ENCODE results near the gene PPARGC1A. TPM values are rescaled to one million over a fixed set of nuclear protein-coding genes. Genes with fewer than 3 reads are reported as not detected.

Gene PPARGC1A
- total RNA-seq, 2 experiments from 2014 or later = not detected

DNA sequence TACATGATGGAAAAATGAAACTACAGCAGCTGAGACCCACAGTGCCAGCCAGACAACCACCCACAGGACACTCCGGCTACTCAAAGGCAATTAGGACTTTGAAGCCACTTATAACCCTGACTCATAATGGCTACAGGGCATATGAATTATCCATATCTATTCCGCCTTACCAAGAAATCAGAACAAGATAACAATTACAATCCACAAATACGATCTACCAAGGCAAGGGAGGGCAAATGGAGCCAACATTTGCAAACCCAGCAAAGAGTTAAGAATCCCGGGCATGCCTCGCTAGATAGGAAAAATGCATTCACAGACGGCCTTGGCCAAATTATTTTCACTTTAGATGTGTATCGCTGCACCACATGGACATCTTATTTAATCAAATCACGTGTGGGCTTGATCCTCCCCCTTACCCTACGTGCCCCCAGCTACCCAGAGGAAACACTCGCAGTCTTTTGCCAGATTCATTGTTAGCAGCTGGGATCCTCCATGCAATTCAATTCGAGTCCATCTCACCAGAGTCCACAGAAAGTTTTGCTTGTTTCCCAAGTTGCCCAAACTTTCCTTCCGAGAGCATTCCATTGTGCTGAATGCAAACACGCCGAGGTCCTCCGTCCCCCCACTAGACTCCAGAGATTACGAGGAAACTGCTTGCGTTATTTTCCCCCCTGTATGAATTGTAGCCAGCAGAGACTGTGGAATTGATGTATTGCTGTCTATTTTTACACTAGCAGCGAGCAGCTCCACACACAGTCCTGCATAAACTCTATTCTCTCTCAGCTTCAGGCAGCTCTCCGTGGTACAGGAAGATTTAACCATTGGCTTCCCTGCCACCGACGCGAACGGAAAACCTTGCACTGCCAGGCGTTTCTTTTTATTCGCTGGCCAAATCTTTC lies 1.2 kb downstream of the PPARGC1A start:
- DNase-seq (no peak), ATAC-seq (ENCODE audit: poor library complexity) (no peak)
- intact Hi-C loops (cut with DNase I, micrococcal nuclease) = loop anchor here in 1 of 2 experiments (5.0 kb wide), 1 partner anchor 51 kb away; no protein-coding TSS in a partner anchor
- H3K4me1 Mint-ChIP-seq (ENCODE audit: low read depth) = peaks cover 27% of the 10 kb centered on the region
- no peak overlapping the region for H3K27ac ChIP-seq (ENCODE audit: low read depth in 1 of 2, low read length in 2 of 2)
- POLR2A ChIA-PET = no interaction called here
- H3K36me3 Mint-ChIP-seq (ENCODE audit: low read depth) = no peaks in the 10 kb centered on the region
- CTCF ChIA-PET = no interaction called here
- peaks cover 0 to 4% of the 10 kb centered on the region in 2 experiments for H3K9me3 ChIP-seq (ENCODE audit: control insufficient read depth in 1 of 2, insufficient read depth in 1 of 2, low read length in 2 of 2)
- H3K9me3 Mint-ChIP-seq = no peaks in the 10 kb centered on the region
- peaks cover 5% of the 10 kb centered on the region for H3K4me1 ChIP-seq (ENCODE audit: insufficient read depth, low read length)
- TF ChIP-seq, protein P1, sequence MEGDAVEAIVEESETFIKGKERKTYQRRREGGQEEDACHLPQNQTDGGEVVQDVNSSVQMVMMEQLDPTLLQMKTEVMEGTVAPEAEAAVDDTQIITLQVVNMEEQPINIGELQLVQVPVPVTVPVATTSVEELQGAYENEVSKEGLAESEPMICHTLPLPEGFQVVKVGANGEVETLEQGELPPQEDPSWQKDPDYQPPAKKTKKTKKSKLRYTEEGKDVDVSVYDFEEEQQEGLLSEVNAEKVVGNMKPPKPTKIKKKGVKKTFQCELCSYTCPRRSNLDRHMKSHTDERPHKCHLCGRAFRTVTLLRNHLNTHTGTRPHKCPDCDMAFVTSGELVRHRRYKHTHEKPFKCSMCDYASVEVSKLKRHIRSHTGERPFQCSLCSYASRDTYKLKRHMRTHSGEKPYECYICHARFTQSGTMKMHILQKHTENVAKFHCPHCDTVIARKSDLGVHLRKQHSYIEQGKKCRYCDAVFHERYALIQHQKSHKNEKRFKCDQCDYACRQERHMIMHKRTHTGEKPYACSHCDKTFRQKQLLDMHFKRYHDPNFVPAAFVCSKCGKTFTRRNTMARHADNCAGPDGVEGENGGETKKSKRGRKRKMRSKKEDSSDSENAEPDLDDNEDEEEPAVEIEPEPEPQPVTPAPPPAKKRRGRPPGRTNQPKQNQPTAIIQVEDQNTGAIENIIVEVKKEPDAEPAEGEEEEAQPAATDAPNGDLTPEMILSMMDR (IDR thresholded peaks at IDR 0.05) = no peak
- H3K4me3 ChIP-seq (ENCODE audit: low read length) = no peak overlapping the region
- peaks cover 29% of the 10 kb centered on the region for H3K27me3 Mint-ChIP-seq
- H3K4me3 Mint-ChIP-seq = no peak overlapping the region
- H3K27me3 ChIP-seq (ENCODE audit: control insufficient read depth in 1 of 2, insufficient read depth in 2 of 2, low read length in 2 of 2) = no peaks in the 10 kb centered on the region
- H3K36me3 ChIP-seq (ENCODE audit: insufficient read depth, low read length) = no peaks in the 10 kb centered on the region
- H3K27ac Mint-ChIP-seq = no peak overlapping the region

DNA sequence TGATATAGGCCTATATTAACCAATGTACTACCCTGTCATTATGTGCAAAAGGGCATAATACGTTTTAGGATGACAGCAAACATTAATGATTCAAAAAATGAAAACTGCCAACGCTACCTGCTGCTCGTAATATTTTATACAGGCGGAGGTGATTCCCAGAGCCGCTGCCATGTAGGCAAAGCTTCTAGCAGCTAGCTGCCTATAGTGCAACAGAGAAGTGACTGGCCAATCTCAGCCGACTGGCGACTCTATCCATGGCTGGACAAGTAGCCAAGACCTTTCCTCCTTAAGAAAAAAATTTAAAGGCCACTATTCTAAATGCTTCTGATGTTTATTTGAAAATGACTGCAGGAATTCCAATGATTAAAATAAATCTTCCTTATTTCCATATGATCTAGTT lies 1.9 kb downstream of the PPARGC1A start:
- H3K27ac ChIP-seq (ENCODE audit: low read depth in 1 of 2, low read length in 2 of 2) = no peak overlapping the region
- H3K4me1 Mint-ChIP-seq (ENCODE audit: low read depth) = peaks cover 27% of the 10 kb centered on the region
- ChIA-PET CTCF (no interaction called here), POLR2A (no interaction called here)
- no peak overlapping the region for H3K27ac Mint-ChIP-seq
- peaks cover 5% of the 10 kb centered on the region for H3K4me1 ChIP-seq (ENCODE audit: insufficient read depth, low read length)
- H3K4me3 ChIP-seq (ENCODE audit: low read length) = no peak overlapping the region
- TF ChIP-seq, protein P1 (IDR thresholded peaks at IDR 0.05) = no peak
- H3K9me3 Mint-ChIP-seq = no peaks in the 10 kb centered on the region
- H3K36me3 Mint-ChIP-seq (ENCODE audit: low read depth) = no peaks in the 10 kb centered on the region
- ATAC-seq (ENCODE audit: poor library complexity) = no peak
- peaks cover 27% of the 10 kb centered on the region for H3K27me3 Mint-ChIP-seq
- no peak for DNase-seq
- H3K4me3 Mint-ChIP-seq = no peak overlapping the region
- H3K36me3 ChIP-seq (ENCODE audit: insufficient read depth, low read length) = no peaks in the 10 kb centered on the region
- intact Hi-C loops (cut with DNase I, micrococcal nuclease) = loop anchor here in 1 of 2 experiments (5.0 kb wide), 1 partner anchor 51 kb away; no protein-coding TSS in a partner anchor
- peaks cover 0 to 4% of the 10 kb centered on the region in 2 experiments for H3K9me3 ChIP-seq (ENCODE audit: control insufficient read depth in 1 of 2, insufficient read depth in 1 of 2, low read length in 2 of 2)
- H3K27me3 ChIP-seq (ENCODE audit: control insufficient read depth in 1 of 2, insufficient read depth in 2 of 2, low read length in 2 of 2) = no peaks in the 10 kb centered on the region

DNA sequence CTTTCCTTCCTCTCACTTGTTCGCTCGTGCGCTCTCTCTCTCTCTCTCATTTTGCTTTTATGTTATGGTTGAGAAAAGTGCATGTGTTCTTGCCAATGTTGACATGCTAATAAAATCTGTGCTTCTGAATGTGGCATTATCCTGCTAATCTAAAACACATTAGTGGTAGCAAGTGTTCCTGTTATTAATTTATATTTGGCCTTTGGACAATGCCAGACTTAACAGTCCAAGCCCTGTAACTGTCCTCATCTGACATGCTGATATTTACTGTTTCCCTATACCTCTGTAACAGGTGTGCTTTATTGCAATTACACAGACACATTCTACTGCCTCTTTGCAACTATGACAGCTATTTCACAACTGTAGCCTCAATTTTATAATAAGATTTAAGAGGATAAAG lies 2.7 kb downstream of the PPARGC1A start:
- ChIA-PET POLR2A (no interaction called here), CTCF (no interaction called here)
- peaks cover 0 to 4% of the 10 kb centered on the region in 2 experiments for H3K9me3 ChIP-seq (ENCODE audit: control insufficient read depth in 1 of 2, insufficient read depth in 1 of 2, low read length in 2 of 2)
- Mint-ChIP-seq H3K4me3 (no peak overlapping the region), H3K27ac (no peak overlapping the region), H3K4me1 (ENCODE audit: low read depth) (peaks cover 27% of the 10 kb centered on the region), H3K36me3 (ENCODE audit: low read depth) (no peaks in the 10 kb centered on the region), H3K9me3 (no peaks in the 10 kb centered on the region), H3K27me3 (peaks cover 20% of the 10 kb centered on the region)
- ATAC-seq (ENCODE audit: poor library complexity) (no peak), DNase-seq (no peak)
- H3K27ac ChIP-seq (ENCODE audit: low read depth in 1 of 2, low read length in 2 of 2) = no peak overlapping the region
- H3K4me3 ChIP-seq (ENCODE audit: low read length) = no peak overlapping the region
- peaks cover 5% of the 10 kb centered on the region for H3K4me1 ChIP-seq (ENCODE audit: insufficient read depth, low read length)
- H3K27me3 ChIP-seq (ENCODE audit: control insufficient read depth in 1 of 2, insufficient read depth in 2 of 2, low read length in 2 of 2) = no peaks in the 10 kb centered on the region
- H3K36me3 ChIP-seq (ENCODE audit: insufficient read depth, low read length) = no peaks in the 10 kb centered on the region
- TF ChIP-seq, protein P1 (IDR thresholded peaks at IDR 0.05) = no peak
- intact Hi-C loops (cut with DNase I, micrococcal nuclease) = loop anchor here in 1 of 2 experiments (5.0 kb wide), 1 partner anchor 50 kb away; no protein-coding TSS in a partner anchor
